Subcutaneous abdominal adipose tissue (tissue), 5 donors: ENCODE data around the gene CRLF2.

Source experiments
- H3K27ac ChIP-seq: one replicate; pipeline ENCODE4 v1.7.0; 2013; ENCODE audit warnings: low read depth, mild to moderate bottlenecking, inconsistent platforms, low read length, moderate library complexity
- H3K27me3 ChIP-seq, 5 donors: one replicate each; pipeline ENCODE4 v1.7.0; 2013; ENCODE audit warnings: low read length in 5 of 5, inconsistent platforms in 1 of 5; ENCODE audit not compliant: control insufficient read depth in 5 of 5, insufficient read depth in 4 of 5
- H3K36me3 ChIP-seq, 5 donors: one replicate each; pipeline ENCODE4 v1.7.0; 2013; ENCODE audit warnings: low read length in 5 of 5; ENCODE audit not compliant: control insufficient read depth in 5 of 5, insufficient read depth in 5 of 5
- H3K4me1 ChIP-seq, 5 donors: one replicate each; pipeline ENCODE4 v1.7.0; 2013; ENCODE audit warnings: low read length in 5 of 5, mild to moderate bottlenecking in 3 of 5, moderate library complexity in 1 of 5; ENCODE audit not compliant: control insufficient read depth in 5 of 5, insufficient read depth in 5 of 5
- H3K4me3 ChIP-seq, 5 donors: one replicate each; pipeline ENCODE4 v1.7.0; 2013; ENCODE audit warnings: low read length in 5 of 5, low read depth in 1 of 5
- H3K9ac ChIP-seq, 5 donors: one replicate each; pipeline ENCODE4 v1.7.0; 2013; ENCODE audit warnings: low read length in 5 of 5, mild to moderate bottlenecking in 4 of 5, moderate library complexity in 3 of 5
- H3K9me3 ChIP-seq, 5 donors: one replicate each; pipeline ENCODE4 v1.7.0; 2013; ENCODE audit warnings: low read length in 5 of 5; ENCODE audit not compliant: control insufficient read depth in 5 of 5
- donor health status: healthy.
- donor health status: healthy.
- donor health status: healthy.
- donor health status: healthy.
- donor health status: healthy.

The CRLF2 gene

GRCh38 chrX:1170243-1170642, 42.2 kb downstream of the CRLF2 start:
- Histone ChIP-seq H3K27ac (no peak overlapping the region), H3K27me3 (peaks cover 0 to 9% (median 6%) of the 10 kb centered on the region in 5 donors), H3K36me3 (no peaks in the 10 kb centered on the region), H3K9me3 (no peaks in the 10 kb centered on the region), H3K4me1 (peaks cover 0 to 3% (median 0%) of the 10 kb centered on the region in 5 donors), H3K4me3 (no peak overlapping the region), H3K9ac (no peak overlapping the region)

GRCh38 chrX:1169189-1169588, 43.3 kb downstream of the CRLF2 start:
- no peak overlapping the region for H3K4me3 ChIP-seq
- H3K4me1 ChIP-seq: peaks cover 0 to 3% (median 0%) of the 10 kb centered on the region in 5 donors
- peaks cover 0 to 10% (median 6%) of the 10 kb centered on the region in 5 donors for H3K27me3 ChIP-seq

GRCh38 chrX:1167918-1168481, 44.4 kb downstream of the CRLF2 start:
- H3K9me3 ChIP-seq: no peaks in the 10 kb centered on the region
- no peak overlapping the region for H3K9ac ChIP-seq
- H3K4me3 ChIP-seq: no peak overlapping the region
- H3K4me1 ChIP-seq: peaks cover 0 to 3% (median 0%) of the 10 kb centered on the region in 5 donors
- H3K27ac ChIP-seq: no peak overlapping the region
- no peaks in the 10 kb centered on the region for H3K36me3 ChIP-seq
- peaks cover 0 to 9% (median 6%) of the 10 kb centered on the region in 5 donors for H3K27me3 ChIP-seq

More at GRCh38 chrX:1169189-1169588, 43.3 kb downstream of the CRLF2 start:
- Histone ChIP-seq H3K27ac (no peak overlapping the region), H3K9ac (no peak overlapping the region), H3K36me3 (no peaks in the 10 kb centered on the region), H3K9me3 (no peaks in the 10 kb centered on the region)

GRCh38 chrX:1167466-1167865, 45.0 kb downstream of the CRLF2 start:
- no peaks in the 10 kb centered on the region for H3K9me3 ChIP-seq
- H3K27me3 ChIP-seq: peaks cover 0 to 6% (median 2%) of the 10 kb centered on the region in 5 donors
- H3K36me3 ChIP-seq: no peaks in the 10 kb centered on the region
- no peak overlapping the region for H3K27ac ChIP-seq
- no peak overlapping the region for H3K4me3 ChIP-seq
- peaks cover 0 to 3% (median 0%) of the 10 kb centered on the region in 5 donors for H3K4me1 ChIP-seq
- no peak overlapping the region for H3K9ac ChIP-seq

GRCh38 chrX:1165535-1166196, 46.8 kb downstream of the CRLF2 start:
- Histone ChIP-seq H3K27ac (no peak overlapping the region), H3K4me1 (peaks cover 0 to 3% (median 0%) of the 10 kb centered on the region in 5 donors), H3K36me3 (no peaks in the 10 kb centered on the region), H3K9me3 (no peaks in the 10 kb centered on the region), H3K27me3 (peaks cover 0 to 6% (median 3%) of the 10 kb centered on the region in 5 donors), H3K4me3 (no peak overlapping the region), H3K9ac (no peak overlapping the region)

- peaks cover 0 to 3% (median 0%) of the 10 kb centered on the region in 5 donors for H3K4me1 ChIP-seq
- no peak overlapping the region for H3K4me3 ChIP-seq
- H3K9me3 ChIP-seq: no peaks in the 10 kb centered on the region
- H3K27me3 ChIP-seq: peaks cover 0 to 3% (median 3%) of the 10 kb centered on the region in 5 donors
- no peak overlapping the region for H3K27ac ChIP-seq
- H3K9ac ChIP-seq: no peak overlapping the region
- H3K36me3 ChIP-seq: no peaks in the 10 kb centered on the region
Measured at GRCh38 chrX:1164322-1165288, 47.8 kb downstream of the CRLF2 start.

GRCh38 chrX:1163231-1163630, 49.2 kb downstream of the CRLF2 start:
- peaks cover 0 to 3% (median 0%) of the 10 kb centered on the region in 5 donors for H3K4me1 ChIP-seq

GRCh38 chrX:1162119-1162916, 50.1 kb downstream of the CRLF2 start:
- Histone ChIP-seq H3K27me3 (peaks cover 0 to 3% (median 3%) of the 10 kb centered on the region in 5 donors), H3K27ac (no peak overlapping the region), H3K9me3 (no peaks in the 10 kb centered on the region), H3K4me3 (no peak overlapping the region), H3K9ac (no peak overlapping the region), H3K4me1 (peaks cover 0 to 3% (median 0%) of the 10 kb centered on the region in 5 donors), H3K36me3 (no peaks in the 10 kb centered on the region)

More at GRCh38 chrX:1163231-1163630, 49.2 kb downstream of the CRLF2 start:
- Histone ChIP-seq H3K4me3 (no peak overlapping the region), H3K9me3 (no peaks in the 10 kb centered on the region), H3K36me3 (no peaks in the 10 kb centered on the region), H3K27ac (no peak overlapping the region), H3K27me3 (peaks cover 0 to 3% (median 3%) of the 10 kb centered on the region in 5 donors), H3K9ac (no peak overlapping the region)

GRCh38 chrX:1159548-1159947, 52.9 kb downstream of the CRLF2 start:
- no peaks in the 10 kb centered on the region for H3K9me3 ChIP-seq
- H3K27me3 ChIP-seq: peaks cover 0 to 3% (median 0%) of the 10 kb centered on the region in 5 donors
- no peaks in the 10 kb centered on the region for H3K36me3 ChIP-seq
- no peaks in the 10 kb centered on the region for H3K4me1 ChIP-seq
- no peak overlapping the region for H3K27ac ChIP-seq
- H3K4me3 ChIP-seq: no peak overlapping the region
- no peak overlapping the region for H3K9ac ChIP-seq
